ENCODE results near the gene FCMR. TPM values are rescaled to one million over a fixed set of nuclear protein-coding genes. Genes with fewer than 3 reads are reported as not detected.

FCMR gene
- total and polyA plus RNA-seq, 10 of the 15 experiments (the other 5 are each of a cell fraction or from before 2014, with no cell fraction given), result 79.7 to 245 (median 123) TPM

DNA sequence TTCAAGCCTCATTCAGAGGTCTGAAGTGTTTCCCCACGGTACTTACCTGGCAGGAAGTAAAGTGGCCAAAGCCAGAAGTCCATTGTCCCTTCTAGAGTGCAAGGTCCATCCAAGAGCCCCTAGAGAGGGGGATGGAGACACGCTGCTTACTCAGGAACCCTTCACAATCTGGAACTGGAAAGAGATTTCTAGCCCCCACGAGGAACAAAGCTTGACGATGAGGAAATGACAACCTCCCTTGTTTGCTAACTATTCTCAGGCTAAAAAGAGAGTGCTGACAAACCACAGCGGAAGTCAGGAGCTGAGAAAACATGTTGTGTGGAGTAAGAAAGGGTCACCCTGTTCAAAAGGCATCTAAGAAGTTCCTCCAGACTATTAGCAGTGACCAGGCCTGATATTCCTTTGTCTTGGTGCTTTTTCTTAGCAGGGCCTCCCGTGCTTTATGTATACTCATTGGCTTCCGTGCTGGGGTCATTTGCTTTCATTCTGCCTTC lies at the start of gene FCMR (continued):
- TF ChIP-seq, protein P1, sequence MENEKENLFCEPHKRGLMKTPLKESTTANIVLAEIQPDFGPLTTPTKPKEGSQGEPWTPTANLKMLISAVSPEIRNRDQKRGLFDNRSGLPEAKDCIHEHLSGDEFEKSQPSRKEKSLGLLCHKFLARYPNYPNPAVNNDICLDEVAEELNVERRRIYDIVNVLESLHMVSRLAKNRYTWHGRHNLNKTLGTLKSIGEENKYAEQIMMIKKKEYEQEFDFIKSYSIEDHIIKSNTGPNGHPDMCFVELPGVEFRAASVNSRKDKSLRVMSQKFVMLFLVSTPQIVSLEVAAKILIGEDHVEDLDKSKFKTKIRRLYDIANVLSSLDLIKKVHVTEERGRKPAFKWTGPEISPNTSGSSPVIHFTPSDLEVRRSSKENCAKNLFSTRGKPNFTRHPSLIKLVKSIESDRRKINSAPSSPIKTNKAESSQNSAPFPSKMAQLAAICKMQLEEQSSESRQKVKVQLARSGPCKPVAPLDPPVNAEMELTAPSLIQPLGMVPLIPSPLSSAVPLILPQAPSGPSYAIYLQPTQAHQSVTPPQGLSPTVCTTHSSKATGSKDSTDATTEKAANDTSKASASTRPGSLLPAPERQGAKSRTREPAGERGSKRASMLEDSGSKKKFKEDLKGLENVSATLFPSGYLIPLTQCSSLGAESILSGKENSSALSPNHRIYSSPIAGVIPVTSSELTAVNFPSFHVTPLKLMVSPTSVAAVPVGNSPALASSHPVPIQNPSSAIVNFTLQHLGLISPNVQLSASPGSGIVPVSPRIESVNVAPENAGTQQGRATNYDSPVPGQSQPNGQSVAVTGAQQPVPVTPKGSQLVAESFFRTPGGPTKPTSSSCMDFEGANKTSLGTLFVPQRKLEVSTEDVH (IDR thresholded peaks at IDR 0.05; ENCODE audit: low read depth, partially characterized antibody), result peak; percentile 70
- TF ChIP-seq ZNF274 (IDR thresholded peaks at IDR 0.05; ENCODE audit: insufficient read depth, insufficient read length) (no peak), BMI1 (IDR thresholded peaks at IDR 0.05; ENCODE audit: borderline replicate concordance) (no peak), YBX1 (IDR thresholded peaks at IDR 0.05) (no peak), ZNF207 (IDR thresholded peaks at IDR 0.05; ENCODE audit: borderline replicate concordance) (no peak), BCL11A (IDR thresholded peaks at IDR 0.05; ENCODE audit: low read depth, low read length) (no peak), ATF7 (IDR thresholded peaks at IDR 0.05; ENCODE audit: low read depth) (peak; percentile 76), ZNF24 (IDR thresholded peaks at IDR 0.05) (no peak), MEF2A (IDR thresholded peaks at IDR 0.05; ENCODE audit: insufficient read depth, low read depth, low read length) (peak; percentile 56; the same call in 1 of the 2 replicates), CBX5 (IDR thresholded peaks at IDR 0.05; ENCODE audit: low read depth) (no peak), ZSCAN29 (IDR thresholded peaks at IDR 0.05) (no peak), CHD2 (IDR thresholded peaks at IDR 0.05; ENCODE audit: borderline replicate concordance, low read depth, low read length) (no peak), IRF4 (IDR thresholded peaks at IDR 0.05; ENCODE audit: low read depth, low read length) (no peak), EED (IDR thresholded peaks at IDR 0.05; ENCODE audit: low read depth) (peak; percentile 71), SMC3 (IDR thresholded peaks at IDR 0.05; ENCODE audit: borderline replicate concordance, low read length) (no peak), DPF2 (IDR thresholded peaks at IDR 0.05) (no peak), ZNF384 (IDR thresholded peaks at IDR 0.05; ENCODE audit: borderline replicate concordance, low read depth, low read length) (no peak), KAT2A (conservative IDR thresholded peaks at IDR 0.05; ENCODE audit: control insufficient read depth, low read depth, low read length) (no peak), SPI1 (IDR thresholded peaks at IDR 0.05; ENCODE audit: borderline replicate concordance, insufficient read depth, low read depth, low read length) (peak; percentile 62; the same call in 1 of the 2 replicates)
- TF ChIP-seq, protein P2, sequence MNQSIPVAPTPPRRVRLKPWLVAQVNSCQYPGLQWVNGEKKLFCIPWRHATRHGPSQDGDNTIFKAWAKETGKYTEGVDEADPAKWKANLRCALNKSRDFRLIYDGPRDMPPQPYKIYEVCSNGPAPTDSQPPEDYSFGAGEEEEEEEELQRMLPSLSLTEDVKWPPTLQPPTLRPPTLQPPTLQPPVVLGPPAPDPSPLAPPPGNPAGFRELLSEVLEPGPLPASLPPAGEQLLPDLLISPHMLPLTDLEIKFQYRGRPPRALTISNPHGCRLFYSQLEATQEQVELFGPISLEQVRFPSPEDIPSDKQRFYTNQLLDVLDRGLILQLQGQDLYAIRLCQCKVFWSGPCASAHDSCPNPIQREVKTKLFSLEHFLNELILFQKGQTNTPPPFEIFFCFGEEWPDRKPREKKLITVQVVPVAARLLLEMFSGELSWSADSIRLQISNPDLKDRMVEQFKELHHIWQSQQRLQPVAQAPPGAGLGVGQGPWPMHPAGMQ (IDR thresholded peaks at IDR 0.05; ENCODE audit: borderline replicate concordance), result no peak
- TF ChIP-seq, protein P3, sequence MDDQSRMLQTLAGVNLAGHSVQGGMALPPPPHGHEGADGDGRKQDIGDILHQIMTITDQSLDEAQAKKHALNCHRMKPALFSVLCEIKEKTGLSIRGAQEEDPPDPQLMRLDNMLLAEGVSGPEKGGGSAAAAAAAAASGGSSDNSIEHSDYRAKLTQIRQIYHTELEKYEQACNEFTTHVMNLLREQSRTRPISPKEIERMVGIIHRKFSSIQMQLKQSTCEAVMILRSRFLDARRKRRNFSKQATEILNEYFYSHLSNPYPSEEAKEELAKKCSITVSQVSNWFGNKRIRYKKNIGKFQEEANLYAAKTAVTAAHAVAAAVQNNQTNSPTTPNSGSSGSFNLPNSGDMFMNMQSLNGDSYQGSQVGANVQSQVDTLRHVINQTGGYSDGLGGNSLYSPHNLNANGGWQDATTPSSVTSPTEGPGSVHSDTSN (IDR thresholded peaks at IDR 0.05; ENCODE audit: insufficient replicate concordance, low read depth, low read length), result no peak
- TF ChIP-seq, protein P4, sequence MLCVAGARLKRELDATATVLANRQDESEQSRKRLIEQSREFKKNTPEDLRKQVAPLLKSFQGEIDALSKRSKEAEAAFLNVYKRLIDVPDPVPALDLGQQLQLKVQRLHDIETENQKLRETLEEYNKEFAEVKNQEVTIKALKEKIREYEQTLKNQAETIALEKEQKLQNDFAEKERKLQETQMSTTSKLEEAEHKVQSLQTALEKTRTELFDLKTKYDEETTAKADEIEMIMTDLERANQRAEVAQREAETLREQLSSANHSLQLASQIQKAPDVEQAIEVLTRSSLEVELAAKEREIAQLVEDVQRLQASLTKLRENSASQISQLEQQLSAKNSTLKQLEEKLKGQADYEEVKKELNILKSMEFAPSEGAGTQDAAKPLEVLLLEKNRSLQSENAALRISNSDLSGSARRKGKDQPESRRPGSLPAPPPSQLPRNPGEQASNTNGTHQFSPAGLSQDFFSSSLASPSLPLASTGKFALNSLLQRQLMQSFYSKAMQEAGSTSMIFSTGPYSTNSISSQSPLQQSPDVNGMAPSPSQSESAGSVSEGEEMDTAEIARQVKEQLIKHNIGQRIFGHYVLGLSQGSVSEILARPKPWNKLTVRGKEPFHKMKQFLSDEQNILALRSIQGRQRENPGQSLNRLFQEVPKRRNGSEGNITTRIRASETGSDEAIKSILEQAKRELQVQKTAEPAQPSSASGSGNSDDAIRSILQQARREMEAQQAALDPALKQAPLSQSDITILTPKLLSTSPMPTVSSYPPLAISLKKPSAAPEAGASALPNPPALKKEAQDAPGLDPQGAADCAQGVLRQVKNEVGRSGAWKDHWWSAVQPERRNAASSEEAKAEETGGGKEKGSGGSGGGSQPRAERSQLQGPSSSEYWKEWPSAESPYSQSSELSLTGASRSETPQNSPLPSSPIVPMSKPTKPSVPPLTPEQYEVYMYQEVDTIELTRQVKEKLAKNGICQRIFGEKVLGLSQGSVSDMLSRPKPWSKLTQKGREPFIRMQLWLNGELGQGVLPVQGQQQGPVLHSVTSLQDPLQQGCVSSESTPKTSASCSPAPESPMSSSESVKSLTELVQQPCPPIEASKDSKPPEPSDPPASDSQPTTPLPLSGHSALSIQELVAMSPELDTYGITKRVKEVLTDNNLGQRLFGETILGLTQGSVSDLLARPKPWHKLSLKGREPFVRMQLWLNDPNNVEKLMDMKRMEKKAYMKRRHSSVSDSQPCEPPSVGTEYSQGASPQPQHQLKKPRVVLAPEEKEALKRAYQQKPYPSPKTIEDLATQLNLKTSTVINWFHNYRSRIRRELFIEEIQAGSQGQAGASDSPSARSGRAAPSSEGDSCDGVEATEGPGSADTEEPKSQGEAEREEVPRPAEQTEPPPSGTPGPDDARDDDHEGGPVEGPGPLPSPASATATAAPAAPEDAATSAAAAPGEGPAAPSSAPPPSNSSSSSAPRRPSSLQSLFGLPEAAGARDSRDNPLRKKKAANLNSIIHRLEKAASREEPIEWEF (IDR thresholded peaks at IDR 0.05; ENCODE audit: insufficient replicate concordance, low read depth, low read length), result no peak

Data from GM12878 (cell line).